ENCODE results near the gene RPL22. TPM values are rescaled to one million over a fixed set of nuclear protein-coding genes. Genes with fewer than 3 reads are reported as not detected.

The RPL22 gene
- total RNA-seq, 2 donors from 2014 or later = 264 to 275 TPM

DNA sequence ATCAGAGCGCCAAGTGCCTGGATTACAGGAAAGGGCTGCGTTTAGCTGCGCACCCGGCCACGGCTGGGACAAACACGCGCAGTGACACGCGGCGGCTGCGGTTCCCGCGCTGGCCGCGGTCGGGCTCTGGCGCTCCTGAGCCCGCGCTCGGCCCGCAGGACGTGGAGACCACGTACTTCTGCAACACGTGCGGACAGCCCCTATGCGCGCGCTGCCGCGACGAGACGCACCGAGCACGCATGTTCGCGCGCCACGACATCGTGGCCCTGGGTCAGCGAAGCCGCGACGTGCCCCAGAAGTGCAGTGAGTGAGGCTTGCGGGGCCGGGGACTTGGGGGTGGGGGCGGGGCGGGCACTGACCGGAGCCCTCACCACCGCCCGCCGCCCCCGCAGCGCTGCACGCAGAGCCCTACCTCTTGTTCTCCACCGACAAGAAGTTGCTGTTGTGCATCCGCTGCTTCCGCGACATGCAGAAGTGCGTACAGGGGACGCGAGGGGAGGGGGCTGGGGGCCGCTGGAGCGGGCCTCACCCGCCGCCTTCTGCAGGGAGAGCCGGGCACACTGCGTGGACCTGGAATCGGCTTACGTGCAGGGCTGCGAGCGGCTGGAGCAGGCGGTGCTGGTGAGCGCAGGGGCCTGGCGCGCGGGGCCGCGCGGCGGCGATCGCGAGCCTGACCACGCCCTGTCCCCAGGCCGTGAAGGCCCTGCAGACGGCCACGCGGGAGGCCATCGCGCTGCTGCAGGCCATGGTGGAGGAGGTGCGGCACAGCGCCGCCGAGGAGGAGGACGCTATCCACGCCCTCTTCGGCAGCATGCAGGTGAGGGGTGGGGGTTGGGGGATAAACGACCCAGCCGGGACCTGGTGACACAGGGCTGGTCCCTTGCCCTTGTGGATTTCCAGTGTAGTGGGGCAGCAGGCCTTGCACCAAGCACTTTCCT lies 9.6 kb upstream of the RPL22 start:
- intact Hi-C loops (cut with DNase I) = loop anchor here in 1 of 2 donors (5.0 kb wide), 1 partner anchor 33 kb away; the partner anchor contains the start of gene HES3
- ATAC-seq (peak; percentile 47 to 52), DNase-seq (peak; percentile 61)

DNA sequence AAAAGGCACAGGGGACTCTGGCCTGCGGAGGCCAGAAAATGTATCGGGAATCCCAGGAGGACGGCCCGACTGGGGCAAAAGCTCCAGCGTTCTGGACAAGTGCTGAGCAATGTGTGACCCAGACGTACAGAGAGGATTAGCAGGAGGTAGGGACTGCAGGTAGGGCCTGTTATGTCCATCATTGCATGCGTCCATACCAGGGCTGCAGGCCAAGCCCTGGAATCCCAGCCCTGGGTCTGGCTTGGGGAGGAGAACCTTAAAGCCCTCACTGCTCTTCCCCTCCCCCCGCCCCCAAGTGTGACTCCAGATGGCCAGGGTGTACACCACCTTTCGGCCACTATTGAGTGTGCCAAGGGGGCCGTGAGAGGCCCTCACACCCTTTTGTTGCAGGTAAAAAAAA lies 8.5 kb upstream of the RPL22 start:
- DNase-seq (no peak), ATAC-seq (no peak)
- intact Hi-C loops (cut with DNase I) = loop anchor here in 1 of 2 donors (5.0 kb wide), 1 partner anchor 34 kb away; the partner anchor contains the start of gene HES3

DNA sequence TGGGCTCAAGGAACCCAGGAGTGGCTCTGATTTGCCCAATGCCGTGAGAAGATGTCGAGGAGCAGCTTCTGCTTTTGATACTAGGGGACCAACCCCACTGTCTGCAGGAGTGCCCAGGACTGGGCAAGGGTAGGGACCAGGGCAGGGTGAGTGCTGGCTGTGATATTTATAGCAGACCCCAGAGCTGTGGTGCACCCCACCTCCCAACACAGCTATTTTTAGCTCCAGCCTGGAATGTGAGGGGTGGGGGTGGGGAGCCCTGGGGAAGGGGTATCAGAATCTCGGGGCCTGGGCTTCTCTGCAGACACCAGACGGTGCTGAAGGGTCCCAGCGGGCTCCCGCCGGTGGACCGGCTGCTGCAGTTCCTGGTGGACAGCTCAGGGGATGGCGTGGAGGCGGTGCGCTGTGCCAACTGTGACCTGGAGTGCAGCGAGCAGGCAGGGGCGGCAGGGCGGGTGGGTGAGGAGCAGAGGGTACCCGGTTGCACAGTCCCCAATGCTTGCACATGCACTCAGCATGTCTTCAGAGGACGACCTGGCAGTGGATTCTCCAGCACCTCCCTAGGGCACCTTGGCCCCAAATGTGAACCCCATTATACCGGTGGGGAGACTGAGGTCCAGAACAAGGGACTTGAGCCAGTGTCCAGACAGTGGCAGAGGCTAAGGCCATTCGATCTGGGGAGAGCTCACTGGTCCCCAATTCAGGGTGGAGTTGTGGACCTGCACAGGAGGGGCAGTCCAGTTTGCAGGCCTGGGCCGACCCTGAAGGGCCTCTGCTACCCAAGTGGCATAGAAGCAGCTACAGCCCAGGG lies 7.9 kb upstream of the RPL22 start:
- DNase-seq = no peak
- ATAC-seq = peak in 1 of 2 donors; percentile 5
- intact Hi-C loops (cut with DNase I) = loop anchor here in 1 of 2 donors (5.0 kb wide), 1 partner anchor 35 kb away; the partner anchor contains the start of gene HES3

DNA sequence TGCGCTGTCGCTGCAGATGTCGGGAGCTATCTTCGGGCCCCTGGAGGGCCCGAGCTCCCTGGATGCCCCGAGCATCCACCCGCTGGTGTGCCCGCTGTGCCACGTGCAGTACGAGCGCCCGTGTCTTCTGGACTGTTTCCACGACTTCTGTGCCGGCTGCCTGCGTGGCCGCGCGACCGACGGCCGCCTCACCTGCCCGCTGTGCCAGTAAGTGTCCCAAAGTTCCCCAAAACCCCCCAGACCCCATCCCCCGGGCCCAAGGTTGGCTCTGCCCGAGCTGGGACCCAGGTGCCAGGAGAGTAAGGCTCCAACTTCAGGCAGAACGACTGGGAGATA lies 7.1 kb upstream of the RPL22 start:
- DNase-seq = no peak
- peak; percentile 0 to 4 for ATAC-seq
- intact Hi-C loops (cut with DNase I) = loop anchor here in 1 of 2 donors (5.0 kb wide), 1 partner anchor 36 kb away; the partner anchor contains the start of gene HES3

DNA sequence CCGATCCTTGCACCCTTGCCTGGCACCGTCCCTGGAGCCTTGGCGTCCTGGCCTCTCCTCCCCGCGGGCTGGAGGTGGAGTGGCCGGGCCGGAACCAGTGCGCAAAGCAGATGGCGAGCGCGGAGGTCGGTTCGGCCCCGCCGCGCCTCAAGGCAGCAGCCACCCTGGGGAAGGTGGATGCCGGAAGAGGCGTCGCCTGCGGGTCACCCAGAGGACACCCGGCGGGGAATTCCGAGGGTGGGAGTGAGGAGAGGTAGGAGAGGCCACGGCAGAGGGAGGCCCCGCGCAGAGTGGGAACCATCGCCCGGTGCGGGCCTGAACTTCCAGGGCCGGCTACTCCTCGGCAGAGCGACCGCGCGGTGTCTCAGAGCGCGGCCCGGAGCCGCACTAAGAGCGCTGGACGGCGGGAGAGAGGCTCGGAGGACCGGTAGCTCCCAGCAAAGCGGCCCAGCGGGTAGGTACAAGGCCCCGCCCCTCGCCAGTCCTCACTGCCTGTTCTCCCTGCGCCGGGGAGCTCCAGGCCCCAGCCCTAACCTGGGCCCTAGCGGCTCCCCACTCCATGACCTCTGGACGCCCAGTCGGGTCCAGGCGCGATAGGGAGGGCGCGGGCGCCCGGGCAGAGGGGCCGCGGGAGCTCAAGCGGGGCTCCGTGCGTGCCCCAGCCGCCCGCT lies 6.6 kb upstream of the RPL22 start, which contains the start of gene RNF207:
Gene RNF207, plus strand, starts transcription at position 271 of the 671 bp plus-strand sequence. CDS start 417 bp downstream, outside the sequence.
- DNase-seq = peak; percentile 74
- peak; percentile 54 to 77 for ATAC-seq
- intact Hi-C loops (cut with DNase I) = loop anchor here in 1 of 2 donors (5.0 kb wide), 1 partner anchor 36 kb away; the partner anchor contains the start of gene HES3

DNA sequence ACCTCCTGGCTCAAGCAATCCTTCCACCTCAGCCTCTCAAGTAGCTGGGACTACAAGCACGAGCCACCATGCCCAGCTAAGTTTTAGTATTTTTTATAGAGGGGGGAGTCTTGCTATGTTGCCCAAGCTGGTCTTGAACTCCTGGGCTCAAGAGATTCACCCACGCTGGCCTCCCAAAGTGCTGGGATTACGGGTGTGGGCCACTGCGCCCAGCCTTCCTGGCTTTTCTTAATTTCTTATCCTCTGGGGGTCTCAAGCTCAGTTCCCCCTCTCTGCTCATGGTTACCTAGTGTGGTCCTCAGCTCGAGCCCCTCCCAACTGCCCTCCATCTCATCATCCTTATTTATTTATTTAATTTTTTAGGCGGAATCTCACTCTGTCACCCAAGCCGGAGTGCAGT lies 2.9 kb upstream of the RPL22 start:
- DNase-seq = no peak
- no peak for ATAC-seq
- intact Hi-C loops (cut with DNase I) = no loop called here

DNA sequence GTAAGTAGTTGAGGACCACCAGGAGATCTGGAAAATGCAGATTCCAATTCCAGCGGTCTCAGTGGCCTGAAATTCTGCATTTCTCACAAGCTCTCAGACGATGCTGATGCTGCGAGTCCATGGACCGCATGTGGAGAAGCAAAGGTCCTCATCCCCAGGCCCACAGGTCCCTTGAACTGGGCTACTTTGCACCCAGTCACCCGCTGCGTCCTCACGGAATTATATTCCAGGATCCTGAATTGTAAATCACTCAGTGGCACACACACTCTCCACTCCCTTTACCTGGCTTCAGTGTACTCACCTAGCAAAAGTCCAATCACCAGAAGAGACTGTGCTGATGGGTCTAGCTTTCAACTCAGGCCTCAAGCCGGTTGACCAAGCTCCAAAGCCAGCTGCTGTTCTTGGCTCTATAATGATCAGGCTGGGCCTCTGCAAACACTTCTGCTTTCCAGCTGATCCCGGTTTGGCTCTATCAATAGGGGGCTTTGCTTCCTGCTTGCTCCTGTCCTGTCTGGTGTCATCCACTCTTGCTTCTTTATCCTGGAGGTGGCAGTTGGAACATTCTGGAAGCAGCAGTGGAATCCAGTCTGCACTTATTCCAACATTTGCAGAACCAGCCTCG lies 904 bp upstream of the RPL22 start:
- ATAC-seq (no peak), DNase-seq (no peak)
- intact Hi-C loops (cut with DNase I) = no loop called here

DNA sequence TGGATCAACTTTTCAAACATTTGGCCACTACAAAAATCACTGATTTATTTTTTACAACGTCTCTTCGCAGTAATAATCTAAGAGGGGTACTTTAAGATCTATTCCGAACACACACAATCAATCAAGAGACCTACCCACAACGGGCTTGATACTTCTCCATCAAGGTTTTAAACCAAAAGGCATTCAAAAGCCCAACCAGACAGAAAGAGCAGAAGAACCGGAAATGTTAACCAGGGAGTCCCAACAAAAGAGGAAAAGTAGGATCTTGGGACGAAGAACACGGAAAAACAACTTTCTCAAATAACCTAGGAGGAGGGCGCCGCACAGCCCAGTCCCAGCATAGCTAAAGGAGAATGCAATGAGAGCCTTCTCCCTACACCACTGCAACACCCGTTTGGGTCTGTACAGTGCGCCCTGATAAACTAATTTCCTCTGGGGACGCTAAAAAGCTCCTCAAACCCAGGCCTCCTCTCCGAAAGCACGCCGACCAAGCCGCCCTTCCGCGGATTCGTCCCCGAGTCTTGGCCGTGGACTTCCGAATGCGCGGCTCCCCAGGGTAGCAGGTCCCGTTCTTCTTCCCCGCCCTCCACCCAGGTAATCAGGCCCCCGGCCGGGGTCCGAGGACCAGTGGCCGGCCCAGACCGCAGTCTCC lies 623 bp downstream of the RPL22 start:
- peak; percentile 12 to 21 for ATAC-seq
- no peak for DNase-seq
- intact Hi-C loops (cut with DNase I) = loop anchor here in 1 of 2 donors (5.0 kb wide), 1 partner anchor 39 kb away; the partner anchor contains the start of gene ICMT

DNA sequence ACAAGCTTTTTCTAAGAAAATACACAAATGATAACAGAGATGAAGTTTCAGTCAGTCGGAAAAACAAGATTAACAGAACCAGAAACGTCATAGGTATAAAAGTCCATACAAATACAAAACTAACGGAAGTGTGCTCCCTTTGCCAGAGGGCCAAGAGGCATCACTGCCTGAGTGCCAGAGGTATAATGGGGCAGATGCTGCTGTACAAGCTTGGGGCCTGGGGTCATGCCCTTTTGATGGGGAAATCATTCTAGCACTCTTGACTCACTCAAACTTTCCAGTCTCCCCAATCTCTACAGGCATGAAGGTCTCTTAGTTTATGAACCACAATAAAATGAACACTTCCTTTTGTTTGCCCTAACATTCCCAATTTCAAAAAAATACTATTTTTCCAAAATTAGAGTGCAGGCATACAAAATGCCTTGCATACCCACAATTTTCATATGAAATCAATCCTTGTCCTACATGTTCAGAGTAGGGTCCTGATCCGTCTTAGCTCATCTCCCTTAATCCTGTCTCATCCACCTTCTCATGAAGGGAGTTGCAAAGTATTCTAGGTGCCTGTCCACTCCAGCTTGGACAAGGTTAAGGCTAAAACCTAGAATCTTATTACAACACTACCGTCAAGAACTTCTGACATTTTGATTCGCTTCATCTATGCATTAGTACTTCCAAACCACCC lies 1.5 kb downstream of the RPL22 start:
- intact Hi-C loops (cut with DNase I) = loop anchor here in 1 of 2 donors (5.0 kb wide), 1 partner anchor 39 kb away; the partner anchor contains the start of gene ICMT

DNA sequence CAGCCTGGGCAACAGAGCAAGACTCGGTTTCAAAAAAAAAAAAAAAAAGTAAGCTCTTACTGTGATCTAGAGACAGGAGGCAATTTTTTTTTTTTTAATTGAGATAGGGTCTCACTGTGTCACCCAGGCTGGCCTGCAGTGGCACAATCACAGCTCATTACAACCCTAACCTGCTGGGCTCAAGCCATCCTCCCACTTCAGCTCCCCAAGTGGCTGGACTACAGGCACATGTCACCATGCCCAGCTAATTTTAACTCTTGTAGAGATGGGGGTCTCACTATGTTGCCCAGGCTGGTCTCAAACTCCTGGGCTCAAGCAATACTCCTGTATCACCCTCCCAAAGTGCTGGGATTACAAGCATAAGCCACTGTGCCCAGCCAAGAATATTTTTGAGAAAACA lies 7.4 kb downstream of the RPL22 start:
- no peak for ATAC-seq

More for the DNA sequence above, 1.5 kb downstream of the RPL22 start:
- ATAC-seq (no peak), DNase-seq (no peak)

DNA sequence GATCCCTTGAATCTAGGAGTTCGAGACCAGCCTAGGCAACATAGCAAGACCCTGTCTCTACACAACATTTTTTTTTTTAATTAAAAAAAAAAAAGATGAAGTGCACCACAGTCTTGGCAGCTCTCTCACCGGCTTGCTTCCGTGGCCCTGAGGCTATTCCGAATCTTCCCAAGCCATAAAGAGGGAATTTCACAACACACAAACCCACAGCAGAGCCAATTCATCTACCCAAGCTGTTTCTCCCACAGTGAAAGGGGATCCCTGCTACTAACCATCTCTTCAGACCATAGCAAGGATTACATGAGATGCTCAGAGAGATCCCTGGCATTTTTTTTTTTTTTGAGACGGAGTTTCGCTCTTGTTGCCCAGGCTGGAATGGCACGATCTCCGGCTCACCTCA lies 10.9 kb downstream of the RPL22 start:
- no peak for ATAC-seq
- intact Hi-C loops (cut with DNase I) = no loop called here
- DNase-seq = no peak

More for the DNA sequence above, 7.4 kb downstream of the RPL22 start:
- no peak for DNase-seq
- intact Hi-C loops (cut with DNase I) = no loop called here

DNA sequence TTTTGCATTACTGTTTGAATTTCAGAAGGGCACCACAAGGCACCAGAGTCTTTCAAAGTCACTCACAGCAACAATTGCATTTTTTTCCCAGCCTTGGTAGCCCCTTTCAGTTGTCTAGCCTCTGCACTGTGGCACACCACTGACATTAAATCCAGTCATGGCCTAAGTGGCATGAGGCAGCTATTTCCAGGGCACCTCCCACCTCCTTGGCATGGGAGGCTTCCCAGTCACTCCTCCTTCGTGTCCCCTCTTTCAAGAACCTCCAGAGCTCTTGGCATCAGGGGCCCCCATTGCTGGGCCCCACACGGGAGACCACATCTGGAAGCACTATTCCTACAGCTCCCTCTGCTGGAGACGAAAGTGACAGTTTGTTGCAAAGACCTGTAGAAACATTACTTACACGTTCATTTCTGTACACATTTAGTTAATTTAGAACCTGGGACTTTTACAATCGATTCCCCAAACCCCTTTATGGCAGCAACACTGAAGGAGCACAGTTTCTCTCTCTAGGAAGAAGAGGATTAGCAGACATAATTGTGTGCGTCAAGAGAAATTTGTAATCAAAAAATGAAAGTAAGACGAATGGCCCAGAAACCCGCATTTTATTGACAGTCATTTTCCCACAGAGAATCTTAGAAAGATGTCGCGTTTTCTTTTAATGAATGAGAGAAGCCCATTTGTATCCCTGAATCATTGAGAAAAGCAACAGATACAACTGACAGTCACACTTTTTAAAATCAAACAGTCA lies 13.6 kb downstream of the RPL22 start:
- DNase-seq = no peak
- intact Hi-C loops (cut with DNase I) = no loop called here
- ATAC-seq = peak in 1 of 2 donors; percentile 14

DNA sequence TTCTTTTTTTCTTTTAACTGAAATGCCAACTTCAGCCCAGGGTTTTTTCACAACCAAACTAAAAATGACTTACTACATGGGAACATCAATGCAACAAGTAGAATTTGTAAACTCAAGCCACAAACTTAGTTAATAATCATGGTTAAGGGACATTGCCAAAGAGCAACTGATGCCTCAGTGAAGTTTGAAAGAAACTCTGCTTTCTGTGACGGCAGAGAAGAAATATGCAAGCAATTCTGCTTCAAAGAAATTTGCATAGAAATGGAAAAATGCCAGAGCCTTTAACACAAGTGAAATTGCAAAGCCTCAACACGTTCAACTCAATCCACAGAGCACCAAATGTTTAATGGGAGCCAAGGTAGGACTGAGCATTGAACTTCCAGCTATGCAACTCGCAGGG lies 14.2 kb downstream of the RPL22 start:
- intact Hi-C loops (cut with DNase I) = no loop called here
- ATAC-seq (no peak), DNase-seq (no peak)

DNA sequence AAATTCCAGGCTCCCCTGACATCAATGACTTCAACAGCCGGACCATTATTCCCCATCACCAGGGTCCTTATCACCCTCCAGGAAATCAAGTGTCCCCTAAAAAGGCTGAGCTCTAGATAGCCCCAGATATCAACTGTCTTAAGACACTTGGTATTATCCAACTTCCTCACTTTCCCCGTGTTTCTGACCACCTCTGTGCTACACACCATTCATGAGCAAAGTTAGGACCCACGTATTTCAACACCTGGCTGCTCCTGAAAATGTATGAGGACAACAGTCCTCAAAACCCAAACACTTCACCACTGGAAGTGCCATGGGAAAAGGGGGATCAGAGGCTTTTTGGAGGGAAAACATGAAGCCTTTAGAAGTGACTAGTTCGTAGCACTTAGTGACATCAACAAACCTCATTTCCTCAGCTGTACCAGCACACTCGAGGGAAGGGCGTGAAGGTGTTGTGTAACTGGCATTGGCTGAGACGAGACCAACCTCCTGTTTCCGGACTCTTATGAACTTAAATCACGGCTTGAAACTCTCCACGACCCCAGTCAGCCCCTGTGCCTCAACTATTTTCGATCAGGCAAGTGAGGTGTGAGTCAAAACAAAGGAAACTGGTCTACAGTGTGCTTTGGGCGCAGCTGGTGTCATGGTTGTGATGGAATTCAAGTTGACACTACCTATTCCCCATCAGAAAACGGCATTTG lies 15.2 kb downstream of the RPL22 start:
- ATAC-seq (no peak), DNase-seq (no peak)
- intact Hi-C loops (cut with DNase I) = no loop called here

DNA sequence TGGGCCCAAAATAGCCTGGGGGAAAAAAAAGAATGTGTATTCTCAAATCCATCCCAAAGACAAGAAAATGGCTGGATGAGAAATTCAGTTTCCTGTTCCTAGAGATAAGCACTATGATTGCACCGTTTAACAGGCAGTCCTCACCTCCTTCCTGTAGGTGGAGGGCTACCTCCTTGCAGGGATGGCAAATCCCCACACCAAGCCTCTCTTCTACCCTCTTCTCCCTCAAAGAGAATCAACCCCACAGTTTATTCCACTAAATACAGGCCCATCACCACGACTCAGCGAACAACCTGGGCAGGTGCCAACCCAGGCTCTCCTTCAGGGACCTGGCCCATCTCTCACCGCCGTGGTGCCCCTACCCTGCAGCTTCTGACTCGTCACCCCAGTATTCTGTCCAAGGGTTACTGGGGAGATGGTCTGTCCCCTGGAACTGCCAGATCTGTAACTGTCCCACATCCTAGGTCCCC lies 15.8 kb downstream of the RPL22 start:
- no peak for ATAC-seq
- intact Hi-C loops (cut with DNase I) = no loop called here
- no peak for DNase-seq

DNA sequence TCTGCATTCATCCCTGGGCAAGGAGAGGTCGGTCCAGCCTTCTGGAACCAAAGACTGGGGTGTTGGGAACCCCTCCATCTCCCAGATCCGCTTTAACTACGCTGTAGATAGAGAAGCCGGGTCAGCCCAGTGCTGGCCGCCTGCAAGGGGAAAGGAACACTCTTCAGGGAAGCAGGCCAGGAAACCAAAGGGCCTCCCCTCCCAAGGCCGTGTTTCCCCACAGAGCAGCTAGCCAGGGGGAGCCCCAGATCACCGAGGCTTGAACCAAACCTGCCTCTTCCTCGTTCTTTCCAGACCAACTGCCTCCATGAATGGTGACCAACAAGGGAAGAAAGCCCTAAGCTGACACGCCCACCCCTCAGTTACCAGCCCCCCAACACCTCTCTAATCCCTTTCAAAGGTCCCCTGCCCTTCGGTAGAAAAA lies 18.0 kb downstream of the RPL22 start:
- intact Hi-C loops (cut with DNase I) = no loop called here
- ATAC-seq (peak in 1 of 2 donors; percentile 22), DNase-seq (no peak)

All from left cardiac atrium (tissue), 4 donors.